ENCODE results near the gene PSMB8.

- no peak for TF ChIP-seq POLR2AphosphoS5 (IDR thresholded peaks at IDR 0.05; ENCODE audit: low read depth, low read length)
- no peak for TF ChIP-seq CTCF (IDR thresholded peaks at IDR 0.05 in 2 of 3, conservative IDR thresholded peaks at IDR 0.05 in 1 of 3; ENCODE audit: borderline replicate concordance in 1 of 3, insufficient read depth in 1 of 3, low read depth in 2 of 3, low read length in 2 of 3)
- no peak for TF ChIP-seq CEBPB (IDR thresholded peaks at IDR 0.05; ENCODE audit: low read depth)
- TF ChIP-seq POLR2A (IDR thresholded peaks at IDR 0.05; ENCODE audit: borderline replicate concordance, extremely low read depth, insufficient read depth, insufficient read length): no peak
Observed at GRCh38 chr6:32799168-32799567, 44.7 kb downstream of the PSMB8 start.

Measured in HCT116 (cell line).